ENCODE measurements around the gene FLVCR2.
A peak's percentile ranks its signal among the peaks of the same experiment; 100 is the strongest.

FLVCR2 gene

GRCh38 chr14:75578102-75578785, at the start of gene FLVCR2:
Gene FLVCR2 (plus strand): TSS chr14:75578620. CDS start chr14:75578973, 353 bp downstream.
- no peaks in the 10 kb centered on the region for H3K9me3 ChIP-seq (ENCODE audit: control insufficient read depth, low read depth, low read length)
- peaks cover 25% of the 10 kb centered on the region for H3K27me3 ChIP-seq (ENCODE audit: control insufficient read depth, insufficient read depth, low read length)
- no peak within 1 kb of the TSS for H3K27ac ChIP-seq (ENCODE audit: low read length)
- H3K4me3 ChIP-seq (ENCODE audit: low read length) = peak within 1 kb of the TSS; percentile 76
- H3K9ac ChIP-seq (ENCODE audit: low read length) = peak within 1 kb of the TSS; percentile 57
- H3K4me1 ChIP-seq (ENCODE audit: control insufficient read depth, low read depth, low read length) = no peaks in the 10 kb centered on the region
- no peaks in the 10 kb centered on the region for H3K36me3 ChIP-seq (ENCODE audit: control insufficient read depth, low read depth, low read length)

- H3K4me3 ChIP-seq (ENCODE audit: low read length) = no peak overlapping the region
- H3K9me3 ChIP-seq (ENCODE audit: control insufficient read depth, low read depth, low read length) = no peaks in the 10 kb centered on the region
- no peaks in the 10 kb centered on the region for H3K4me1 ChIP-seq (ENCODE audit: control insufficient read depth, low read depth, low read length)
- H3K27ac ChIP-seq (ENCODE audit: low read length) = no peak overlapping the region
- H3K9ac ChIP-seq (ENCODE audit: low read length) = no peak overlapping the region
- H3K36me3 ChIP-seq (ENCODE audit: control insufficient read depth, low read depth, low read length) = no peaks in the 10 kb centered on the region
- no peaks in the 10 kb centered on the region for H3K27me3 ChIP-seq (ENCODE audit: control insufficient read depth, insufficient read depth, low read length)
Measured at GRCh38 chr14:75531256-75531655, 47.2 kb upstream of the FLVCR2 start.

- Histone ChIP-seq H3K27me3 (ENCODE audit: control insufficient read depth, insufficient read depth, low read length) (no peaks in the 10 kb centered on the region), H3K9ac (ENCODE audit: low read length) (no peak overlapping the region), H3K27ac (ENCODE audit: low read length) (no peak overlapping the region), H3K4me3 (ENCODE audit: low read length) (no peak overlapping the region), H3K9me3 (ENCODE audit: control insufficient read depth, low read depth, low read length) (no peaks in the 10 kb centered on the region), H3K4me1 (ENCODE audit: control insufficient read depth, low read depth, low read length) (no peaks in the 10 kb centered on the region), H3K36me3 (ENCODE audit: control insufficient read depth, low read depth, low read length) (no peaks in the 10 kb centered on the region)
Measured at GRCh38 chr14:75531660-75532317, 46.6 kb upstream of the FLVCR2 start.

GRCh38 chr14:75533791-75534555, 44.4 kb upstream of the FLVCR2 start:
- Histone ChIP-seq H3K36me3 (ENCODE audit: control insufficient read depth, low read depth, low read length) (no peaks in the 10 kb centered on the region), H3K27ac (ENCODE audit: low read length) (no peak overlapping the region), H3K9ac (ENCODE audit: low read length) (no peak overlapping the region)

GRCh38 chr14:75535164-75535898, 43.1 kb upstream of the FLVCR2 start:
- Histone ChIP-seq H3K9me3 (ENCODE audit: control insufficient read depth, low read depth, low read length) (no peaks in the 10 kb centered on the region), H3K4me3 (ENCODE audit: low read length) (no peak overlapping the region), H3K4me1 (ENCODE audit: control insufficient read depth, low read depth, low read length) (peaks cover 11% of the 10 kb centered on the region), H3K9ac (ENCODE audit: low read length) (no peak overlapping the region), H3K27me3 (ENCODE audit: control insufficient read depth, insufficient read depth, low read length) (no peaks in the 10 kb centered on the region), H3K27ac (ENCODE audit: low read length) (no peak overlapping the region), H3K36me3 (ENCODE audit: control insufficient read depth, low read depth, low read length) (no peaks in the 10 kb centered on the region)

More at GRCh38 chr14:75533791-75534555, 44.4 kb upstream of the FLVCR2 start:
- Histone ChIP-seq H3K4me3 (ENCODE audit: low read length) (no peak overlapping the region), H3K4me1 (ENCODE audit: control insufficient read depth, low read depth, low read length) (peaks cover 1% of the 10 kb centered on the region), H3K27me3 (ENCODE audit: control insufficient read depth, insufficient read depth, low read length) (no peaks in the 10 kb centered on the region), H3K9me3 (ENCODE audit: control insufficient read depth, low read depth, low read length) (no peaks in the 10 kb centered on the region)

GRCh38 chr14:75537071-75537470, 41.3 kb upstream of the FLVCR2 start:
- Histone ChIP-seq H3K36me3 (ENCODE audit: control insufficient read depth, low read depth, low read length) (no peaks in the 10 kb centered on the region), H3K27me3 (ENCODE audit: control insufficient read depth, insufficient read depth, low read length) (no peaks in the 10 kb centered on the region), H3K4me1 (ENCODE audit: control insufficient read depth, low read depth, low read length) (peaks cover 11% of the 10 kb centered on the region), H3K9ac (ENCODE audit: low read length) (no peak overlapping the region), H3K9me3 (ENCODE audit: control insufficient read depth, low read depth, low read length) (no peaks in the 10 kb centered on the region), H3K27ac (ENCODE audit: low read length) (no peak overlapping the region), H3K4me3 (ENCODE audit: low read length) (no peak overlapping the region)

- no peak overlapping the region for H3K4me3 ChIP-seq (ENCODE audit: low read length)
- no peak overlapping the region for H3K27ac ChIP-seq (ENCODE audit: low read length)
Measured at GRCh38 chr14:75539162-75539560, 39.3 kb upstream of the FLVCR2 start.

GRCh38 chr14:75539561-75540478, 38.6 kb upstream of the FLVCR2 start:
- no peak overlapping the region for H3K27ac ChIP-seq (ENCODE audit: low read length)
- no peak overlapping the region for H3K9ac ChIP-seq (ENCODE audit: low read length)
- no peaks in the 10 kb centered on the region for H3K27me3 ChIP-seq (ENCODE audit: control insufficient read depth, insufficient read depth, low read length)
- peaks cover 11% of the 10 kb centered on the region for H3K4me1 ChIP-seq (ENCODE audit: control insufficient read depth, low read depth, low read length)
- no peaks in the 10 kb centered on the region for H3K9me3 ChIP-seq (ENCODE audit: control insufficient read depth, low read depth, low read length)
- no peaks in the 10 kb centered on the region for H3K36me3 ChIP-seq (ENCODE audit: control insufficient read depth, low read depth, low read length)
- no peak overlapping the region for H3K4me3 ChIP-seq (ENCODE audit: low read length)

More at GRCh38 chr14:75539162-75539560, 39.3 kb upstream of the FLVCR2 start:
- Histone ChIP-seq H3K9me3 (ENCODE audit: control insufficient read depth, low read depth, low read length) (no peaks in the 10 kb centered on the region), H3K4me1 (ENCODE audit: control insufficient read depth, low read depth, low read length) (peaks cover 11% of the 10 kb centered on the region), H3K9ac (ENCODE audit: low read length) (no peak overlapping the region), H3K36me3 (ENCODE audit: control insufficient read depth, low read depth, low read length) (no peaks in the 10 kb centered on the region), H3K27me3 (ENCODE audit: control insufficient read depth, insufficient read depth, low read length) (no peaks in the 10 kb centered on the region)

- H3K36me3 ChIP-seq (ENCODE audit: control insufficient read depth, low read depth, low read length) = no peaks in the 10 kb centered on the region
- no peak overlapping the region for H3K4me3 ChIP-seq (ENCODE audit: low read length)
- H3K4me1 ChIP-seq (ENCODE audit: control insufficient read depth, low read depth, low read length) = peaks cover 11% of the 10 kb centered on the region
- no peak overlapping the region for H3K27ac ChIP-seq (ENCODE audit: low read length)
- H3K27me3 ChIP-seq (ENCODE audit: control insufficient read depth, insufficient read depth, low read length) = no peaks in the 10 kb centered on the region
- H3K9me3 ChIP-seq (ENCODE audit: control insufficient read depth, low read depth, low read length) = no peaks in the 10 kb centered on the region
- no peak overlapping the region for H3K9ac ChIP-seq (ENCODE audit: low read length)
Measured at GRCh38 chr14:75540479-75540851, 38.0 kb upstream of the FLVCR2 start.

- Histone ChIP-seq H3K4me3 (ENCODE audit: low read length) (no peak overlapping the region), H3K4me1 (ENCODE audit: control insufficient read depth, low read depth, low read length) (peaks cover 11% of the 10 kb centered on the region), H3K36me3 (ENCODE audit: control insufficient read depth, low read depth, low read length) (no peaks in the 10 kb centered on the region), H3K27me3 (ENCODE audit: control insufficient read depth, insufficient read depth, low read length) (no peaks in the 10 kb centered on the region), H3K9me3 (ENCODE audit: control insufficient read depth, low read depth, low read length) (no peaks in the 10 kb centered on the region), H3K27ac (ENCODE audit: low read length) (no peak overlapping the region), H3K9ac (ENCODE audit: low read length) (no peak overlapping the region)
Measured at GRCh38 chr14:75542588-75543091, 35.8 kb upstream of the FLVCR2 start.

Measured in iPS-18a (cell line).